ENCODE measurements around the gene PTPN4. TPM values are rescaled to one million over a fixed set of nuclear protein-coding genes. Genes with fewer than 3 reads are reported as not detected.

PTPN4 gene
- total RNA-seq, 4 donors from 2014 or later = 35.6 to 61.5 (median 51.6) TPM

- no peak overlapping the region for H3K27ac ChIP-seq
- no peak for DNase-seq
- H3K4me3 ChIP-seq = no peak overlapping the region
- no peaks in the 10 kb centered on the region for H3K27me3 ChIP-seq
- intact Hi-C loops (cut with DNase I; ENCODE audit: low total_unique reads) = no loop called here
- no peaks in the 10 kb centered on the region for H3K4me1 ChIP-seq
- no peaks in the 10 kb centered on the region for H3K36me3 ChIP-seq
- no peaks in the 10 kb centered on the region for H3K9me3 ChIP-seq
- TF ChIP-seq POLR2A (IDR thresholded peaks at IDR 0.05) = no peak
- TF ChIP-seq CTCF (IDR thresholded peaks at IDR 0.05) = no peak
These were observed 183.3 kb downstream of the PTPN4 start for GRCh38 chr2:119943058-119943457.

- intact Hi-C loops (cut with DNase I; ENCODE audit: low total_unique reads) = no loop called here
- no peak overlapping the region for H3K4me3 ChIP-seq
- TF ChIP-seq POLR2A (IDR thresholded peaks at IDR 0.05) = no peak
- TF ChIP-seq CTCF (IDR thresholded peaks at IDR 0.05) = no peak
- no peaks in the 10 kb centered on the region for H3K36me3 ChIP-seq
- no peak overlapping the region for H3K27ac ChIP-seq
- H3K9me3 ChIP-seq = no peaks in the 10 kb centered on the region
- DNase-seq = no peak
- H3K4me1 ChIP-seq = no peaks in the 10 kb centered on the region
- H3K27me3 ChIP-seq = no peaks in the 10 kb centered on the region
These were observed 187.8 kb downstream of the PTPN4 start for GRCh38 chr2:119947535-119947934.

- no peaks in the 10 kb centered on the region for H3K9me3 ChIP-seq
- H3K4me3 ChIP-seq = no peak overlapping the region
- H3K4me1 ChIP-seq = no peaks in the 10 kb centered on the region
- no peaks in the 10 kb centered on the region for H3K36me3 ChIP-seq
- H3K27ac ChIP-seq = no peak overlapping the region
- intact Hi-C loops (cut with DNase I; ENCODE audit: low total_unique reads) = no loop called here
- TF ChIP-seq POLR2A (IDR thresholded peaks at IDR 0.05) (no peak), CTCF (IDR thresholded peaks at IDR 0.05) (peak in 1 of 4 experiments; percentile 6)
- no peak for DNase-seq
- no peaks in the 10 kb centered on the region for H3K27me3 ChIP-seq
These were observed 191.2 kb downstream of the PTPN4 start for GRCh38 chr2:119950966-119951365.

GRCh38 chr2:119958670-119959268 is 199.0 kb downstream of the PTPN4 start:
- Histone ChIP-seq H3K27ac (no peak overlapping the region), H3K9me3 (no peaks in the 10 kb centered on the region), H3K27me3 (no peaks in the 10 kb centered on the region), H3K36me3 (no peaks in the 10 kb centered on the region), H3K4me3 (no peak overlapping the region), H3K4me1 (no peaks in the 10 kb centered on the region)
- DNase-seq = no peak
- TF ChIP-seq CTCF (IDR thresholded peaks at IDR 0.05) = no peak
- TF ChIP-seq POLR2A (IDR thresholded peaks at IDR 0.05) = no peak
- intact Hi-C loops (cut with DNase I; ENCODE audit: low total_unique reads) = no loop called here

GRCh38 chr2:119960821-119961220 is 201.1 kb downstream of the PTPN4 start:
- TF ChIP-seq POLR2A (IDR thresholded peaks at IDR 0.05) (no peak), CTCF (IDR thresholded peaks at IDR 0.05) (no peak)
- Histone ChIP-seq H3K4me1 (no peaks in the 10 kb centered on the region), H3K27ac (no peak overlapping the region), H3K27me3 (no peaks in the 10 kb centered on the region), H3K4me3 (no peak overlapping the region), H3K9me3 (no peaks in the 10 kb centered on the region), H3K36me3 (no peaks in the 10 kb centered on the region)
- DNase-seq = no peak
- intact Hi-C loops (cut with DNase I; ENCODE audit: low total_unique reads) = no loop called here

All from uterus (tissue), 4 donors.